ENCODE data around the gene RO60.

The RO60 gene

GRCh38 chr1:193060938-193061337, 1.5 kb downstream of the RO60 start:
- TF ChIP-seq CTCF (IDR thresholded peaks at IDR 0.05; ENCODE audit: control insufficient read depth, insufficient read depth, low read depth, low read length, missing control alignments), result no peak
- peak overlapping the region; percentile 70 for H3K4me3 ChIP-seq (ENCODE audit: control insufficient read depth, low read depth, low read length)
- no peak for DNase-seq (ENCODE audit: low read depth)

- no peak for TF ChIP-seq CTCF (IDR thresholded peaks at IDR 0.05; ENCODE audit: control insufficient read depth, insufficient read depth, low read depth, low read length, missing control alignments)
- H3K4me3 ChIP-seq (ENCODE audit: control insufficient read depth, low read depth, low read length), result no peak overlapping the region
Observed at GRCh38 chr1:193062698-193063463, 3.5 kb downstream of the RO60 start.

GRCh38 chr1:193065954-193066353, 6.5 kb downstream of the RO60 start:
- H3K4me3 ChIP-seq (ENCODE audit: control insufficient read depth, low read depth, low read length), result no peak overlapping the region
- no peak for DNase-seq (ENCODE audit: low read depth)
- TF ChIP-seq CTCF (IDR thresholded peaks at IDR 0.05; ENCODE audit: control insufficient read depth, insufficient read depth, low read depth, low read length, missing control alignments), result no peak

More at GRCh38 chr1:193062698-193063463, 3.5 kb downstream of the RO60 start:
- no peak for DNase-seq (ENCODE audit: low read depth)

GRCh38 chr1:193066606-193067005, 7.2 kb downstream of the RO60 start:
- no peak for DNase-seq (ENCODE audit: low read depth)

GRCh38 chr1:193068013-193068412, 8.6 kb downstream of the RO60 start:
- H3K4me3 ChIP-seq (ENCODE audit: control insufficient read depth, low read depth, low read length), result no peak overlapping the region
- no peak for TF ChIP-seq CTCF (IDR thresholded peaks at IDR 0.05; ENCODE audit: control insufficient read depth, insufficient read depth, low read depth, low read length, missing control alignments)
- DNase-seq (ENCODE audit: low read depth), result no peak

More at GRCh38 chr1:193066606-193067005, 7.2 kb downstream of the RO60 start:
- no peak overlapping the region for H3K4me3 ChIP-seq (ENCODE audit: control insufficient read depth, low read depth, low read length)
- TF ChIP-seq CTCF (IDR thresholded peaks at IDR 0.05; ENCODE audit: control insufficient read depth, insufficient read depth, low read depth, low read length, missing control alignments), result no peak

GRCh38 chr1:193069748-193070385, 10.5 kb downstream of the RO60 start:
- peak; percentile 16 for TF ChIP-seq CTCF (IDR thresholded peaks at IDR 0.05; ENCODE audit: control insufficient read depth, insufficient read depth, low read depth, low read length, missing control alignments)
- H3K4me3 ChIP-seq (ENCODE audit: control insufficient read depth, low read depth, low read length), result no peak overlapping the region
- DNase-seq (ENCODE audit: low read depth), result no peak
